K562 (cell line): ENCODE data around the gene ESPL1. TPM values are rescaled to one million over a fixed set of nuclear protein-coding genes. Genes with fewer than 3 reads are reported as not detected.

Source experiments
- BCOR ChIP-seq: fragments of 450-650 bp; IDR thresholded peaks from 2 replicates; pipeline ENCODE4 v1.6.1; 2016
- BRD4 ChIP-seq: fragments of 200-600 bp; sonication (generic); IDR thresholded peaks from 2 replicates; pipeline ENCODE4 v1.6.1; 2017; ENCODE audit warnings: inconsistent platforms
- CCNT2 ChIP-seq: IDR thresholded peaks from 2 replicates; pipeline ENCODE4 v1.6.1; 2011; ENCODE audit warnings: borderline replicate concordance, low read depth, mild to moderate bottlenecking, moderate library complexity, mixed read lengths, low read length; ENCODE audit not compliant: insufficient read length; ENCODE audit errors: extremely low read depth
- CTBP1 ChIP-seq: fragments of 450-650 bp; IDR thresholded peaks from 2 replicates; pipeline ENCODE4 v1.6.1; 2016; ENCODE audit warnings: borderline replicate concordance
- HCFC1 ChIP-seq: IDR thresholded peaks from 2 replicates; pipeline ENCODE4 v1.6.1; 2012; ENCODE audit warnings: low read depth, low read length, improper control_type of control experiment
- KDM1A ChIP-seq, 2 experiments: fragments of 450-650 bp; IDR thresholded peaks; 2 replicates each; pipeline ENCODE4 v1.6.1; 2016; ENCODE audit warnings: mild to moderate bottlenecking in 2 of 2
- LCOR ChIP-seq: sonication (generic); formaldehyde crosslinking; IDR thresholded peaks from 2 replicates; pipeline ENCODE4 v1.8.0; 2022; ENCODE audit warnings: mild to moderate bottlenecking, missing genetic modification reagents
- MAZ ChIP-seq, 2 experiments: fragments of 450-650 bp in 1 of 2; sonication (generic) in 1 of 2; formaldehyde crosslinking; IDR thresholded peaks in 1 of 2; conservative IDR thresholded peaks in 1 of 2; 2 replicates each; pipeline versions ENCODE4 v1.4.0 to v1.5.0; 2020; ENCODE audit warnings: mild to moderate bottlenecking in 1 of 2, missing genetic modification reagents in 1 of 2
- NKRF ChIP-seq: fragments of 450-650 bp; IDR thresholded peaks from 2 replicates; pipeline ENCODE4 v1.6.1; 2016; ENCODE audit warnings: borderline replicate concordance
- NRF1 ChIP-seq, 2 experiments: fragments of 450-650 bp; IDR thresholded peaks in 1 of 2; conservative IDR thresholded peaks in 1 of 2; 2 replicates each; pipeline ENCODE4 v1.6.1; 2014; ENCODE audit warnings: mild to moderate bottlenecking in 2 of 2
- PRPF4 ChIP-seq: fragments of 200-400 bp; formaldehyde crosslinking; IDR thresholded peaks from one replicate; pipeline ENCODE4 v1.6.1; 2017; ENCODE audit warnings: low read length, low read depth, mild to moderate bottlenecking; ENCODE audit not compliant: insufficient read depth, poor library complexity, severe bottlenecking
- RB1 ChIP-seq: fragments of 450-650 bp; IDR thresholded peaks from 2 replicates; pipeline ENCODE4 v1.6.1; 2017; ENCODE audit warnings: low read depth, mild to moderate bottlenecking
- SETDB1 ChIP-seq: IDR thresholded peaks from one replicate; pipeline ENCODE4 v1.6.1; 2012; ENCODE audit warnings: low read length, control low read depth, inconsistent platforms
- SREBF2 ChIP-seq: sonication (generic); formaldehyde crosslinking; IDR thresholded peaks from 2 replicates; pipeline ENCODE4 v1.4.0; 2020; ENCODE audit warnings: mild to moderate bottlenecking, missing genetic modification reagents
- STAT5A ChIP-seq: IDR thresholded peaks from 2 replicates; pipeline ENCODE4 v1.6.1; 2012; ENCODE audit warnings: low read length, inconsistent platforms, borderline replicate concordance
- TBL1XR1 ChIP-seq, 2 experiments: IDR thresholded peaks; 2 replicates each; pipeline ENCODE4 v1.6.1; 2012; ENCODE audit warnings: improper control_type of control experiment in 2 of 2, low read length in 2 of 2, mild to moderate bottlenecking in 1 of 2
- ZEB2 ChIP-seq: fragments of 450-650 bp; IDR thresholded peaks from 2 replicates; pipeline ENCODE4 v1.6.1; 2016
- ZNF282 ChIP-seq: sonication (generic); formaldehyde crosslinking; IDR thresholded peaks from 2 replicates; pipeline ENCODE4 v1.8.1; 2023; ENCODE audit warnings: missing genetic modification reagents
- ZNF668 ChIP-seq: fragments of 250-450 bp; sonication (Bioruptor Pico); IDR thresholded peaks from 2 replicates; pipeline ENCODE4 v1.8.0; 2022; ENCODE audit warnings: mild to moderate bottlenecking, inconsistent platforms
- ZNF830 ChIP-seq: fragments of 250-450 bp; sonication (Bioruptor Pico); IDR thresholded peaks from 2 replicates; pipeline ENCODE4 v1.5.0; 2021; ENCODE audit warnings: mild to moderate bottlenecking
- polyA plus RNA-seq, 8 experiments: library from polyadenylated mRNA; depleted of rRNA in 4 of 8; stranded (reverse) in 5 of 8; unstranded in 3 of 8; fragments of >200 nt; fragmentation: Nextera tagmentation in 2 of 8; fragmentation: Illumina TruSeq in 1 of 8; extraction: Ambion mirVana in 2 of 8; extraction: Trizol in 1 of 8; gene quantifications; 2 replicates each; pipeline versions ENCODE4 v1.2.1 to v1.2.3, GENCODE V29; 2011 to 2014; ENCODE audit warnings: inconsistent platforms in 1 of 8, missing spikeins in 1 of 8
- total RNA-seq, 7 experiments: library from RNA; depleted of rRNA in 6 of 7; stranded (reverse); fragments of >200 nt in 6 of 7; fragmentation: Illumina TruSeq in 2 of 7; extraction: Trizol in 2 of 7; gene quantifications; 2 replicates each; pipeline versions ENCODE4 v1.2.1 to v1.2.3, GENCODE V29; 2011 to 2021; ENCODE audit warnings: low replicate concordance in 1 of 7
- TF ChIP-seq, protein P1 (sequence below): sonication (generic); formaldehyde crosslinking; IDR thresholded peaks from 2 replicates; pipeline ENCODE4 v1.5.0; 2020; ENCODE audit warnings: missing genetic modification reagents
- TF ChIP-seq, protein P2 (sequence below): sonication (generic); formaldehyde crosslinking; IDR thresholded peaks from 2 replicates; pipeline ENCODE4 v1.8.0; 2022; ENCODE audit warnings: missing genetic modification reagents, mild to moderate bottlenecking, borderline replicate concordance
- TF ChIP-seq, protein P3 (sequence below), 3 experiments: fragments of 200-800 bp in 1 of 3; sonication (Bioruptor generic) in 1 of 3; sonication (generic) in 1 of 3; formaldehyde crosslinking in 1 of 3; IDR thresholded peaks; 2 replicates each; pipeline versions ENCODE4 v1.6.1 to v1.8.0; 2016 to 2022; ENCODE audit warnings: mild to moderate bottlenecking in 2 of 3, missing compliant biosample characterization in 2 of 3, missing genetic modification characterization in 2 of 3, missing genetic modification reagents in 1 of 3
- TF ChIP-seq, protein P4 (sequence below): sonication (generic); formaldehyde crosslinking; IDR thresholded peaks from 2 replicates; pipeline ENCODE4 v1.9.0; 2022; ENCODE audit warnings: mild to moderate bottlenecking, missing genetic modification reagents

ESPL1 gene
- total and polyA plus RNA-seq, 9 of the 15 experiments (the other 6 are each of a cell fraction or from before 2014, with no cell fraction given) = 1.2 to 55.0 (median 18.7) TPM

GRCh38 chr12:53231921-53232645 lies 36.0 kb upstream of the ESPL1 start, which contains the start of gene RARG (continued):
- TF ChIP-seq, protein P1, sequence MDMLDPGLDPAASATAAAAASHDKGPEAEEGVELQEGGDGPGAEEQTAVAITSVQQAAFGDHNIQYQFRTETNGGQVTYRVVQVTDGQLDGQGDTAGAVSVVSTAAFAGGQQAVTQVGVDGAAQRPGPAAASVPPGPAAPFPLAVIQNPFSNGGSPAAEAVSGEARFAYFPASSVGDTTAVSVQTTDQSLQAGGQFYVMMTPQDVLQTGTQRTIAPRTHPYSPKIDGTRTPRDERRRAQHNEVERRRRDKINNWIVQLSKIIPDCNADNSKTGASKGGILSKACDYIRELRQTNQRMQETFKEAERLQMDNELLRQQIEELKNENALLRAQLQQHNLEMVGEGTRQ = peak; percentile 79
- TF ChIP-seq ZEB2 (peak; percentile 73), BCOR (0 out of 2 replicates have a peak, but pooled peaks have one; percentile 54), ZNF668 (no peak), LCOR (CRISPR knock-in tag) (0 out of 2 replicates have a peak, but pooled peaks have one; percentile 20), CTBP1 (peak; percentile 57; the same call in 1 of the 2 replicates), SREBF2 (CRISPR knock-in tag) (no peak), CCNT2 (no peak), HCFC1 (no peak), NKRF (no peak), ZNF830 (no peak), STAT5A (no peak), MAZ (CRISPR knock-in tag; conservative IDR thresholded peaks at IDR 0.05 in 1 of 2, IDR thresholded peaks at IDR 0.05 in 1 of 2) (peak in 1 of 2 experiments; percentile 45; a peak in 3 of 4 replicates), BRD4 (no peak), PRPF4 (no peak), RB1 (no peak), KDM1A (IDR thresholded peaks at IDR 0.05) (peak in 1 of 2 experiments; percentile 75; a peak in 2 of 4 replicates), ZNF282 (CRISPR knock-in tag) (no peak), TBL1XR1 (IDR thresholded peaks at IDR 0.05; ENCODE audit: low read length in 2 of 2) (no peak), SETDB1 (no peak), NRF1 (conservative IDR thresholded peaks at IDR 0.05 in 1 of 2, IDR thresholded peaks at IDR 0.05 in 1 of 2) (no peak)
- TF ChIP-seq, protein P2, sequence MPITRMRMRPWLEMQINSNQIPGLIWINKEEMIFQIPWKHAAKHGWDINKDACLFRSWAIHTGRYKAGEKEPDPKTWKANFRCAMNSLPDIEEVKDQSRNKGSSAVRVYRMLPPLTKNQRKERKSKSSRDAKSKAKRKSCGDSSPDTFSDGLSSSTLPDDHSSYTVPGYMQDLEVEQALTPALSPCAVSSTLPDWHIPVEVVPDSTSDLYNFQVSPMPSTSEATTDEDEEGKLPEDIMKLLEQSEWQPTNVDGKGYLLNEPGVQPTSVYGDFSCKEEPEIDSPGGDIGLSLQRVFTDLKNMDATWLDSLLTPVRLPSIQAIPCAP (CRISPR knock-in tag) = no peak
- TF ChIP-seq, protein P3, sequence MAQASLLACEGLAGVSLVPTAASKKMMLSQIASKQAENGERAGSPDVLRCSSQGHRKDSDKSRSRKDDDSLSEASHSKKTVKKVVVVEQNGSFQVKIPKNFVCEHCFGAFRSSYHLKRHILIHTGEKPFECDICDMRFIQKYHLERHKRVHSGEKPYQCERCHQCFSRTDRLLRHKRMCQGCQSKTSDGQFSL (CRISPR knock-in tag; IDR thresholded peaks at IDR 0.05) = 0 out of 2 replicates have a peak, but pooled peaks have one; percentile 61
- TF ChIP-seq, protein P3 (tag; IDR thresholded peaks at IDR 0.05) = no peak; a peak in 1 of 4 replicates
- TF ChIP-seq, protein P4, sequence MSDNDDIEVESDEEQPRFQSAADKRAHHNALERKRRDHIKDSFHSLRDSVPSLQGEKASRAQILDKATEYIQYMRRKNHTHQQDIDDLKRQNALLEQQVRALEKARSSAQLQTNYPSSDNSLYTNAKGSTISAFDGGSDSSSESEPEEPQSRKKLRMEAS (CRISPR knock-in tag) = no peak
